Midbrain (tissue), 1 donor: ENCODE measurements around the gene SSRP1.

Experiments
- DNase-seq: peaks from one replicate; lab custom pipeline; 2025; lab: John Stamatoyannopoulos, UW

The SSRP1 gene

DNA sequence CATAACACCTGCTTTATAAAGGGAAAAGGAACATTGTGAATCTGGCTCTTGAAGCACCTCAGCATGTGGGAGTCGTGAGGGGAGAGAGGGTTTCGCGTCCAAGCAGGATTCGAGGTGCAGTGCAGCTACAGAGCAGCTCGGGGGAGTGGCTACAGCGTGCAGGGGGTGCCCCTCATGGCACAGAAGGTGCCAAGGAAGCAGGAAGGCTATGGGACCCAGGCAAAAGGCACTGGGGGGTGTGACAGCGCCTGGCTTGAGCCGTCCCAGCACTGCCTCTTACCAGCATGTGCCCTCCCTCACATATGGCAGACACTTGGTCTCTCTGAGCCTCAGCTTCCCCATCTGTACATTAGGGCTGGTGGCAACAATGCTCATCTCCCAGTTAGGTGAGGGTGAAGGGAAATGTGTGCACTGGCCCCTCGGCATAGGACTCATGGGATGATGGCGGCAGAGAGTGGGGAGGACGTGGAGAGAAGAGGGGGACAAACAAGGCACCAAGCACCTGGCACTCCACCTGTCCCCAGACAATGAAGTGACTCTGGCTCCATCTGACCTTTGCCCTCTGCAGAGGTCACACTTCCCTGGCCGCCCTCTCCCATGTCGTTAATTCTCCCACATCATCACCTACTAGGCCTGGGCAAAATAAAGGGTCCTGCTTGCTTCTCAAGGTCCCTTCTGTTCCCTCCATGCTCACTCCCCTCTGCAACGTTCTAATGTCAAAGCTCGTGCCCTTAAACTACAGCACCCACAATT is 21.3 kb downstream of the SSRP1 start:
- DNase-seq = no peak

DNA sequence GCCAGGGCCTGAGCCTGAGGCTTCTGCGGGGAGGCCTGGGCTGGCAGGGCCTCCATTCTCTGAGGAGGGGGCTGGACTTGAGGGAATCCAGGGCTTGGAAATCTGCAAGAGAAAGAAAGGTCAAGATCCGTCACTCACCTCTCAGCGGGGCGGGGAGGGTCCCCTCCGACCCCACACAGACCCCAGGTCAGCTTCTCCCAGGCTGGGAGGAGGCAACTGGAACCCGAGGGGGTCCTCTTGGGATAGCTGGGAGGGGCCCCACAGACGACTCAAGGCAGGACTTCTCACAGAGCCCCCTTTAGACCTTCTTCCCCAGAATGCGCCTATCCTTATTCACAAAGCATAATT is 21.9 kb downstream of the SSRP1 start:
- no peak for DNase-seq

DNA sequence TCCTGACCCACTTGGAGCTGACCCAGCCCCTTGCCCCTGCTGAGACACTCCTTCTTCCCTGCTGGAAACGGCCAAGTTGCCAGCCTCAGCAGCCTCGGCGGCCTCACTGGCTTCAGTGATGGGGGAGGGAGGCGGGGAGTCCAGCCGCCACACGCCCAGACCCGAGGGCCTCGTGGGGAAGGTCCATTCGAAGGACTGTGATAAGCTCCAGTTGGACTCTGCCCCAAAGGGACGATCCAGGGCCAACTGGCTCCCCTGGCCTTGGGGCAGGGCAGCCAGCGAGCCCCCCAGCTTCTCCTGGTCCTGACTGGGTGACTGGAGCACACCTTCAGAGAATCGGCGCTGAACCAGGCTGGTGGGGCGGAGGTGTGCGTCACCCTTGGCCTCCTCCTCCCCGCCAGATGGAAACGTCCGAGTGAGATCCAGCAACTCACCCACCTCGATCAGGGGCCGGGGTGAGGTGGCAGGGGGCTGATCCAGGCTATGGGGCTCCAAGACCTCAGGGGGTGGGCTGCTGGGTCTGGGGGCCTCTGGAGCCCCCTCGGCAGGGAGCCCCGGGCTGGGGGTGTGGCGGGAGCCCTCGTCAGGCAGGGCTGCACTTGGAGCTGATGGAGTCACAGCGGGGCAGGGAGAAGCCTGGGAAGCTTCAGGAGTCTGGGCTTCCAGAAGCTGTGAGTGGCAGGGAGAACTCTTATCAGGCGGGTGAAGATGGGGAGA is 22.5 kb downstream of the SSRP1 start:
- no peak for DNase-seq

DNA sequence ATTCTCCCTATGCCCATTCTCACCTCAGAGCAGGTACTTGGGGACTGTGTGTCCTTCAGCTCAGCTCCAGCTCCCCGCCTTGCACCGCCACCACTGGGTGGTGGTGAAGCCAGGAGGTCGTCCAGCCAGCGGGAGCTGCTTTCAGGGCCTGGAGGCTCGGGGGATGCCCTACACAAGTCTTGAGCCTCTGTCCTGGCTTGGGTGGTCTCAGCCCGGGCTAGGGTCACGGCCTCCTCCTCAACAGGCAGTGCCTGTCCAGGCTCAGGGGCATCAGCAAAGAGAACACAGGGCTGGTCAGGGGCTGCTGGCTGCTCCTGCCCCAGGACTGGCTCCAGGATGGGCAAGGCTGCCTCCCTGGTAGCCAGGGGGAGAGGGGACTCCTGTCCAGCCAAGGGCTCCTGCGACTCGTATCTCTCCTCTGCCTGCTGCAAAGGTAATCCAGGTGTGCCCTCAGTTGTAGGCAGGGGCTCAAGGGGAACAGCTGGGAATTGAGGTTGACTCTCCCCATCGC is 23.1 kb downstream of the SSRP1 start:
- DNase-seq = no peak

DNA sequence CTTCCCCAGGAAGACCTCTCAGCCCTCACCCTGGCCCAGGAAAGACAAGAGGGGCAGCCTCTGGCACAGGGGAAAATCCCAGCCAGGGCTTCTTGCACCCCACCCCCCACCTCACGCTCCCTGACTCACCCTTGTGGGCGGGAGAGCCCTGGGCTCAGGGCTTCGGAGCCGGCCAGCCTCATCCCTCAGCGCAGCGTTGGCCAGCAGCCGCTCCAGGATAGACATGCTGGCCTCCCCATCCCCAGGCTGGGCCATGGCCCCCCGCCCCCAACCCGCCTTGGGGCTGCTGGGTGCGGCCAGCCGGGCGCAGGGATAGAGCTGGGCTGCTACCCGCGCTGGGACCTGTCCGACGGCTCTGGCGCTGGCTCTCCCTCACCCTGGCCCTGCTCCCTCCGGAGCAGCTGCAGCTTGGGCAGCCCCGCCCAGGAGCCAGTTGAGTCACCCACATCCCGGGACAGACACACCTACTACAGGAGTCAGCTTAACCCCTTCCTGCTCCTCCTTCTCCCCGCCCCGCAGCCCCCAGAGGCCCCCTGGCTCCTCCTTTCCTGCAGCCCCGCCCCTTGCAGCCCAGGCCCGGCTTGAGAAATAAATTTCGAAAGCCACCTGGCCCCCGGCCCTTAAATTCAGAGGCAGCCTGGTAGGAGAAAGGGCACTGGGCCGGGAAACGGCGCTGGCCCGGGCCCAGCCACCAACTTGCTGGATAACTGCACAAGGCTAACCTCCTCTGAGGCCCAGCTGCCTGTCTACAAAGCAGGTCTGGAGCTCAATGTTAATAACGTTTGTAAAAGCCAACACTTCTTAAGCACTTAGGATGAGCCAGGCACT is 24.4 kb downstream of the SSRP1 start:
- DNase-seq = peak; percentile 79

DNA sequence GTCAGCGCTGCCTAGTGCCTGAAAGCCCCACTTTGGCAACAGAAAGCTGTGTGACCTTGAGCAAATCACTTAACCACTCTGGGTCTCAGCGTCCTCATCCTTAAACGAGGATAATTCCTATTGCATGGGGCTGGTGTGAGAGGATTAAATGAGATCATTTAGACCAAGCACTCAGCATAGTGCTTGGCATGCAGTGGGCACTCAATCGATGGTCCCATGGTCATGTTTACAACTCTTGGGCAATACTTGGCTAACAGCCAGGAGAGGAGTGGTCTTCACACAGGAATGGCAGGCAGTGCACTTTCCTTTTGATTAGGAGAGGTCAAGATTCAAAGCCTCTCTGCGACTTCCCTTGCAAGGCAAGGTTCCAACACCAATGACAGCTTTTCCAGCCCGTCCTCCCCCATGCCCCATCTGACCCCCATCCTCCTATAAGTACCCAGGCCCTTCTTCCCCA is 25.0 kb downstream of the SSRP1 start:
- DNase-seq = no peak

DNA sequence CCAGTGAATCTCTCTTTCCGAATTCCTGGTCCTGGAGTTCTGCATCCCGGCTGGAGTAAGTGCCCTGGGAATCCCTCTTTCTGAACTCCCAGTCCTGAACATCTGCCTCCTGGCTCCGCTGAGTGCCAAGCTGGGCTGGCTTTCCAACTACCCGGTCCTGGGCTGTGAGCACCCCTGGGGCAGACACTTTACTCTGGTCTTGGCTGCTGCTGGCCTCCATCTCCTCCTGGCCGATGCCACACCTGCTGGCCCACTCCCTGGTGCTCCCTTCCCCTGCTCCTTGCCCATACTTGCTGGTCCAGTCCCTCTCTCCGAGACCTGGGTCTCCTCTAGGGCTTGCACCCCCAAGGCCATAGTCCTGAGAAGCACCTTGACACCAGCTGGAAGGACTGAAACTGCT is 25.6 kb downstream of the SSRP1 start:
- no peak for DNase-seq

DNA sequence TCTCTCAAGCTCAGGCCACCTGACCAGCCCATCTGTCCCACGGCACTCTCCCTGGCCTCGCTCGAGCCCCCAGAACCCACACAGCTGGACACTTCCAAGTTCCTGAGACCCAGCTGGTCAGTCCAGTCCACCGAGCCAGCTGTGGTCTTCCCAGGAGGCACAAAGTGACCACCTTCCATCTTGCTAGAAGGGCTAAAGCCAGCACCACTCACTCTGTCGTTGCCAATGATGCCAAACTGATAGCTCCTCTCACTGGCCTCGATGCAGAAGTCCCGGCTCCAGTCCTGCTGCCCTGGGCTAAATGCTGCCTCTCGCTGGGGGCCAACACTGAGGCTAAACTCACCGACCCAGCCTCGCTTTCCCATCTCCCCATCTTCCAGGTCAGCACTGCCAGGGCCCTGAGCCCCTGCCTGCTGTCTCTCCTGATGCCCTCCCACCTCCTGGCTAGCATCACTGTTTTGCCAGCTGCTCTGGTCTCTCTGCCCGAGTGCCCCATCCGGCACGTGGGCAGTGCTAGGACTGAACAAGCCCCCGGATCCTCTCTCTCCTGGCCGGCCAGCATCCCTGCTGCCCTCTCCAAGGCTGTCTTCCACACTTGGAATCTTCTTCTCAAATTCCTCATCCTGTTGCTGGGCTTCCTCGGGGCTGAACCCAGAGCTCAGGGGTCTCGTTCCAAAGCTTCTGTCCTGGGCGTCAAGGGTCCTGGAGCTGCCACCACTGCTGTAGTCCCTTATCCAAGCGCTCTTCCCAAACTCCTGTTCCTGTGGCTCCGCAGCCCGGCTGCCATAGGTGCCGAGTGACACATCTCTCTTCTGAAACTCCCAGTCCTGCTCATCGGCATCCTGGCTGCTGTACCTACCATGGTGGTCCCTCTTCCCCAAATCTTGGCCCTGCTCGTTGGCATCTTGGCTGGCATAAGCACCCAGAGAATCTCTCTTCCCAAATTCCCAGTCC is 26.3 kb downstream of the SSRP1 start:
- DNase-seq = no peak

DNA sequence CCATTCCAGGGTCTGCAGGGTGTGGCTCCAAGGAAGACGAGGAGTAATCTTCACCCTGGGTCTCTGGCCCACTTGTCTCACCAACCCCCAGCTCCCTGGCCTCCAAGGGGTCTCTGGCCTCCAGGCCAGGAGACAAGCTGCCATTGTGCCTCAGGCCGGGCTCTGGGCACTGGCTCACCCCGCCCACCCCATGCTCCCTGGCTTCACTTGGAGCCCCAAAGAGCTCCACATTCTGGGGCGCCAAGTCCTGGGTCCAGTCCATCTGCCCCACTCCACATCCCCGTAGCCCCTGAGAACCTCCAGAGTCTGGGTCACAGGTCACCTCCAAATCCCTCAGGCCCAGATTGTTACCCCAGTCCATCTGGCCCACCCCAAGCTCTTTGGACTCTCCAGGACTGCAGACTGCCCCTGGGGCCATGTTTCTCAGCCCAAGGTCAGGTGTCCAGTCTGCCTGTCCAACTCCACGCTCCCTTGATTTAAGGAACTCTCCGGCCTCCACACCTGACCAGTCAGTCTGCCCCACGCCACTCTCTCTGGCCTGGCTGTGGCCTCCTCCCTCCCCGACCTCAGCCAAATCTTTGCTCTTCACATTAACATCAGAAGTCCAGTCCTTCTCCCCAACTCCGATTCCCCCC is 27.1 kb downstream of the SSRP1 start:
- no peak for DNase-seq

DNA sequence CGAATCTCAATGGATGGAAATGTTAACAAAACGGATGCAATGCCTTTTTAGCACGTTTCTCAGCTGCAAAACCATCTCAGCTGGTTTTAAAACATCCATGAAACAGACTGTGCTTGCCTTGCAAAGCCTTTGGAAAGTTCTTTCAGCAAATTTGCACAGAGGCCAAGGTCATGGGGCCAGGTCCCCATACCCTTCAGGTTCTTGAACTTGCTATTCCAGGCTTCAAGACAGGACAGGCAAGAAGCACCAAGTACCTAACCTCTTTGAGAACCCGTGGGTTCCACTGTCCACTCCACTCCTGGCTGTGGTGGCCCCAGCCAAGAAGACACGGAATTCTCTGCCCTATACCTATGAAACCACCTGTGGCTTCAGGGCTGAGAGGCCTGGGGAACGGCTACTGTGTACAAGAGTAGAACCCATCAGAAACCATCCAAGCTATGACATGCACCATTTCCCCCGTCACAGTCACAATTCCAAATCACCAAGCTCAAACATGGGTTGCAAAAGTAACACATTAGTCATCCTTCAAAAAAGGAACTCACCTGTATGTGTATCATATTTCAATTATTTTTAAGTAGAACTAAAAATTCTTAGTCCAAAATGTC is 27.9 kb downstream of the SSRP1 start:
- DNase-seq = no peak

DNA sequence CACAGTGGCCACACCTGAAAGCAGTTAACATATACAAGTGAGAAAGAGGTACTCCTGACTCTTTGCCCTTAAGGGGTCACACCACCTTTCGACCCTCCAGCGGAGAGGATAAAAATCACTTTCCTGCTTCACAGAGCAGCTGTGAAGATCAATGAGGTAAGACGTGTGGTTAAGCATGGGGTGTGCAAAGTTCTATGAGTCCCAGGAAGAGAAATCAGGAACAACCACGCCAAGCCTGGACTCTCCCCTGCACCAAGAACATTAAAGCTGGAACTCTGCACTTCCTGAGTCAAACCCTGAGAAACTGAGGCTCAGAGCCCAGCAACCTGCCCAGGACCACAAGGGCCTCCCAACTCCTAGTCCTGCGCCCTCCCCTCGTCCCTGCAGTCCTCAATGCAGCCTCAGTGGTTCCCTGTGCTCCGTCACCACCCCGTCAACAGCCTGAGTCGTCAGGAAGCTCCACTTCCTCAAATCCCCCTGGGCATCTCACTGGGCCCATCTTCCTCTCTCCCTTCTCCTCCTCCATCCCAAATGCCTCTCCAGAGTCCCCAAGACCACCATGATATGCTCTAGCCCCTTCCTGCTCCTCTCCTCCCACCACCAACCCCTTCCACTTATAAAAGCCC is 28.6 kb downstream of the SSRP1 start:
- no peak for DNase-seq

DNA sequence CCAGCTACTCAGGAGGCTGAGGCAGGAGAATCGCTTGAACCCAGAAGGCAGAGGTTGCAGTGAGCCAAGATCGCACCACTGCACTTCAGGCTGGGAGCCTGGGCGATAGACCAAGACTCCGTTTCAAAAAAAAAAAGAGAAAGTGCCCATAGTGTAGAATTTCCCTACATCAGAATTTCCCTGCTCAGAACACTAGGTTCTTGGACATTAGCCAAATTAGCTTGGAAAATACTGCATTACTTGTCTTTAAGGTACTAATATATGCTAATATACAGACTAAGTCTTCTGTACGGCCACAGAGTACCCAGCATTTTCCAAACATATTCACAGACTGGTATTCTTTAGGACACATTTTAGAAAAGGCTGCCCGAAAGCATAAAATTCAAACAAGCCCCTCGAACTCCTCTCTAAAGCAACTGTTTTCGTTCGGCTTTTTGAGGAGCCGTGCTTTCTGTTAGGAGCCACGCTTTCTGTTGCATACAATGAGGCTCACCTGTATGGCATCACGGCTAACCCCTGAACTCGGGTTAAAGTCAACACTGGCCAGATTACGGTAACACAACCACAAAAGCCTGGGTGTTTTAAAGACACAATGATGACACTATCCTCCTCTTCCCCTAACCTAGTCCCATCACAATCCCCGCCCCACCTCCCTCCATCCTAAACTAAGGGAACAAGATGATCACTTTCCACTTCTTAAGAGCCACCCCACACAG is 29.4 kb downstream of the SSRP1 start:
- no peak for DNase-seq

DNA sequence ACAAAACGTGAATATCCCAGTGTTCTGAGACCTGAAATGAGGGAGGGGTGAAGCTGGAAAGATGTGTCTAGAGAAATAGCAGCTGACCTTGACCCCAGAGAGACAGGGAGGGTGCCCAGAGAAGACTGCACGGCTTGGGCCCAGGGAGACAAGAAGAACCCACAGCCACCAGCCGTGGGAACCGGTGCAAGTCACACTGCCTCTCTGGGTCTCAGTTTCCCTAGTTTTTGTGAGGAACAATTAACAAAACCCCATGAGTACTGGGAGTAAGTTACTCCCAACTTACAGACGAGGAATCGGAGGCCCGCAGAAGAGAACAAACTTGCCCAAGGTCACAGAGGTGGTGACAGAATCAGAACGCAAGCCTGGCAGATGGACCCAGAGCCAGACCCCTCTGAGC is 30.2 kb downstream of the SSRP1 start:
- DNase-seq = no peak

DNA sequence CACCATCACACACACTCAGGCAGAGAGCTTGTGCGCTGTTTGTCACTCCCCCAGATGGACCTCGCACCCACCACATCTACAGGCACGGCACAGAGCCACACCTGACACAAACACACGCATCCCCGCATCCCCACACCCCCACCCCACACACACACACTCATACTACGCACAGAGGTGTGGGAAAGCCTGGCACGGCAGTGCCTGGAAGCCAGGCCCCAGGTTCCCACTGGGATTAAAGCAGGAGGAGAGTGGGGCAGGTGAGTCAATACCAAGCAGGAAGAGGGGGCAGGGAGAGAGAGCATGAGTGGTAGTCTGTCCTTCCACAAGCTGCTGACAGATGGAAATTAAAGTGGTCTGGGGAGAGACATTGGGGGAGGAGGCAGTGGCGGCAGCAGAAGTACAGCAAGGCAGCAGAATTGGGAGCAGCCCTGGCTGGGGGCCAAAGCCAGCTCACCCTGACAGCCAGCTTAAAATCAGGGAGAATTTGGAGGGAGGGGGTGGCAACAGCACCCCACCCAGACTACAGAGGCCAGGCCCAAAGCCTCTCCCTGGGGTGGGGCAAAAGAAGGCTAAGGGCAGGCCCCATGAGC is 31.6 kb downstream of the SSRP1 start:
- DNase-seq = no peak

DNA sequence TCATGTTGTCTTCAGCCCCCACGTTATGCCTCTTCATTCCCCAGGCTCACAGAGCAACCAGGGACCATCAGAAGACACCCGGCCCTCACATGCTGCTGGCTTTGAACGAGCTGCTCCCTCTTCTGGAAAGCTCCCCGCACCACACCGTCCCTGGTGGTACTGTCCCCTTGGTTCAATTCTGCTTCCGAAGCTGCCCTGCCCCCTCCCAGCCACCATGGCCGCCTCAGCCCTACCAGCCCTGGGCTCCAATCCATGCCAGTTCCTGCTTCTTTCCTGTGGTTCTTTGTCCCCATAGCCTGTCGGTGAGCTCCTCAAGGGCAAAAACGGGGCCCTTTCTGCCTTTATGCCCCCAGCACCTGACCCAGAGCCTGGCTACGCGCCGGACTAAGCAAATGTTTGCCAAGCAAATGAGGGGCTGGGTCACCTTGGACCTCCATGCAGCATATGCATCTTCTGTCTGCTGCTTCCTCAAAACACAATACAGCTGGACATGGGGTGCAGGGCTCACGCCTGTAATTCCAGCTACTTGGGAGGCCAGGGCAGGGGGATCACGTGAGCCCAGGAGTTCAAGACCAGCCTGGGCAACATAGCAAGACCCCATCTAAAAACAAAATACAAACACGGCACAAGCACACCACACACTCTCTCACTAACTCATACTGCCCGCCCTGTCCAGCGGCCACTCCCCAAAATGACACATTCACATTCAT is 32.3 kb downstream of the SSRP1 start:
- no peak for DNase-seq

DNA sequence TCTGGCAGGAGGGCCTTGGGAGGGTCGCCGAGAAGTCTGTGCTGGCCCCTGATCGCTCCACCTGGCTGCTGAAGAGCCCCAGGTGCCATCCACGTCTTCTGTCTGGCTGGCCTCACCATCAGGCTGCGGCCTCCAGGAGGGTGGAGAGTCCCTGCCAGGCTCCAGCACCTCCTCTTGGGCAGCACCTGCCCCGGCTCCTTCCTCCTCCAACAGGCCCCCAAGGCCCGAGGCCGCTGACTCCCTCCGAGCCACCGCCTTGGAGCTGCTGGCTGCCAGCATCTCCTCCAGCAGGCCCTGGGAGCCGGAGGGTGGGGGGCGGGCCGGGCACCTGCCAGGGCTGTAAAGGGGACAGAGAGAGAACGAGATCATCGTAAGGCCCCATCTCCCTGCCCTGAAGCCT is 33.2 kb downstream of the SSRP1 start:
- DNase-seq = no peak

DNA sequence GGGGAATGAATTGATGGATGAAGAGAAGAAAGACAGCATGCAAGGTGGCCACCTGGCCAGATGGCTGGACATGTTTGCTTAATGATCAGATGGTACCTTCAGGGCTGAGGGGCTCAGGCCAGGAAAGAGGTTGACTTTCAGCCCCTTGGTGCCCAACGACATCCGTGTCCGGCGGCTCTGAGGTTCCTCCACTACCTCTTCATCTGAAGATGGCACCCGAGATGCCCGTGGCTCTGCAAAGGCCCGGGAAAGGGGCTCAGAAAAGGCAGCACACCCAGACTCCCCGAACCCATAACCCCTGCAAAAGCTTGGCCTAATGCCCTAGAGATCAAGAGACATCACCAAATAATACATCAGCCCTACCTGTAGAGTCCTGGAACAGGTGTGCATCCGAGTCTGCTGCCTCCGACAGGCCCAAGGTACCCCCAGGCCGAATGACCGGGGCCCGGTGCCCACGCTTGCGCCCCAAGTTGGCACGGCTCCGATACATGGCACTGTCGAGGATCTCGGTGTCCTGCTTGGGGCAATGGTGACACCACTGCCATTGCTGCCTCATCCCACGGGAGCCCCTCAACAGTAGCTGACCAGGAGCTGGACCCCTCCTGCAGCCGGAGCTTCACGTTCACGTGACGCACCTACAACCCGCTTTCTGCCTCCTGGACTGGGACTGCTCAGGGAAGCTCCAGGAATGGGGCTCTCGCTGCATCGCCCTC is 33.8 kb downstream of the SSRP1 start:
- DNase-seq = no peak

DNA sequence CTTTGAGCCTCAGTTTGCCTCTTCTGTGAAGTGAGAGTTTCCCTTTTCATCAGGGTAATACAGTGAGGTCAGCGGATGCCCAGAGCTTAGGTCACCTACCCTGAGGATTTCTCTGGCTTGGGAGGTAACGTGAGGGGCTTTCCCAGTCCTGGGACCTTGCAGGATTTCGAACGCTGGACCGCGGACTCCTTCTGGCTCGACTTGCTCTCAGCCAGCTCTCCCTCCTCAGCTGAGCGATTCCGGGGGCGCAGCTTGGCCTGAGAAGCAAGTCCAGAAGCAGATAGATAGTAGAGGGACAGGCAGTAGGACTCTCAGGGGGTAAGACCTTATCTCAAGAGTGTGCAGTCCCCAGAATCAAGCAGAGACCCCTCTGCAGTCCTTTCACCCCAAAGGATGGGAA is 34.9 kb downstream of the SSRP1 start:
- DNase-seq = no peak
